Caco-2 (cell line): ENCODE results near the gene SGCD. TPM values are rescaled to one million over a fixed set of nuclear protein-coding genes. Genes with fewer than 3 reads are reported as not detected.

Experiments
- BruUV-seq: library from RNA; stranded (reverse); fragments of 400-500 nt; replicated peaks from 2 replicates; lab custom pipeline; 2021; lab: Mats Ljungman, UMichigan
- CTCF ChIA-PET: fragments of 300-600 bp; sonication (Branson Sonifier 250); formaldehyde crosslinking; loops from one replicate; lab custom pipeline; 2022; ENCODE audit warnings: antibody characterized with exemption; lab: Charles Lee
- POLR2A ChIA-PET: fragments of 300-600 bp; sonication (Branson Sonifier 250); formaldehyde crosslinking; loops from one replicate; lab custom pipeline; 2022; ENCODE audit warnings: antibody characterized with exemption; lab: Charles Lee
- DNase-seq, 2 experiments: peaks; one replicate each; pipeline versions ENCODE4 v3.0.0 to v3.0.0-alpha.2; 2020 to 2022
- H3K27me3 ChIP-seq: replicated peaks from 2 replicates; pipeline ENCODE4 v1.6.0; 2011; ENCODE audit warnings: low read length; ENCODE audit not compliant: control insufficient read depth, insufficient read depth
- H3K36me3 ChIP-seq: 2 replicates; pipeline ENCODE4 v1.5.1; 2011; ENCODE audit warnings: low read length; ENCODE audit not compliant: control insufficient read depth, insufficient read depth
- H3K4me1 ChIP-seq: fragments of 250-450 bp; sonication (Bioruptor Pico); 2 replicates; pipeline ENCODE4 v1.5.1; 2020; ENCODE audit warnings: mild to moderate bottlenecking
- H3K4me3 ChIP-seq: 2 replicates; pipeline ENCODE4 v1.5.1; 2011; ENCODE audit warnings: low read depth, mild to moderate bottlenecking, control low read depth, low read length
- H3K9me3 ChIP-seq: fragments of 250-450 bp; sonication (Bioruptor Pico); 2 replicates; pipeline ENCODE4 v1.5.1; 2020; ENCODE audit warnings: mild to moderate bottlenecking, moderate library complexity
- H3K27ac Mint-ChIP-seq: one replicate; pipeline ENCODE4 v1.8.0; 2022; ENCODE audit warnings: mixed read lengths; ENCODE audit not compliant: unreplicated experiment
- H3K27me3 Mint-ChIP-seq: one replicate; pipeline ENCODE4 v1.8.0; 2022; ENCODE audit warnings: mixed read lengths; ENCODE audit not compliant: insufficient read depth, unreplicated experiment
- H3K36me3 Mint-ChIP-seq: one replicate; pipeline ENCODE4 v1.8.0; 2022; ENCODE audit warnings: mild to moderate bottlenecking, mixed read lengths; ENCODE audit not compliant: insufficient read depth, unreplicated experiment
- H3K4me1 Mint-ChIP-seq: one replicate; pipeline ENCODE4 v1.8.0; 2022; ENCODE audit warnings: low read depth, mixed read lengths; ENCODE audit not compliant: unreplicated experiment
- H3K4me3 Mint-ChIP-seq: one replicate; pipeline ENCODE4 v1.8.0; 2022; ENCODE audit warnings: mild to moderate bottlenecking, moderate library complexity, mixed read lengths; ENCODE audit not compliant: unreplicated experiment
- H3K9me3 Mint-ChIP-seq: one replicate; pipeline ENCODE4 v1.8.0; 2022; ENCODE audit warnings: mixed read lengths; ENCODE audit not compliant: unreplicated experiment
- CTCF ChIP-seq, 2 experiments: fragments of 200-600 bp in 1 of 2; IDR thresholded peaks; 1 replicate in 1 of 2; 2 replicates in 1 of 2; pipeline versions ENCODE4 v1.5.1 to v1.8.0; 2011 to 2022; ENCODE audit warnings: antibody characterized with exemption in 1 of 2, control low read depth in 1 of 2, inconsistent platforms in 1 of 2, low read depth in 1 of 2, low read length in 1 of 2, mild to moderate bottlenecking in 1 of 2, moderate library complexity in 1 of 2; ENCODE audit not compliant: insufficient read depth in 1 of 2, severe bottlenecking in 1 of 2, unreplicated experiment in 1 of 2
- intact Hi-C: fragments of 100-400 bp; cut with micrococcal nuclease; formaldehyde crosslinking; loops from one replicate; pipeline ENCODE4 v1.10.0; 2022; ENCODE audit not compliant: unreplicated experiment
- total RNA-seq: library from RNA; stranded (reverse); gene quantifications from 2 replicates; pipeline ENCODE4 v1.2.3, GENCODE V29; 2022

Gene SGCD
- total RNA-seq, 1 experiment from 2014 or later, result 0.20 TPM

- Histone ChIP-seq H3K9me3 (no peaks in the 10 kb centered on the region), H3K27me3 (no peaks in the 10 kb centered on the region; the same call in 1 of the 2 replicates), H3K4me3 (no peak overlapping the region), H3K4me1 (no peaks in the 10 kb centered on the region), H3K36me3 (no peaks in the 10 kb centered on the region)
- Mint-ChIP-seq H3K4me3 (no peak overlapping the region), H3K36me3 (no peaks in the 10 kb centered on the region), H3K9me3 (no peaks in the 10 kb centered on the region), H3K27me3 (peaks cover 3% of the 10 kb centered on the region), H3K4me1 (no peaks in the 10 kb centered on the region), H3K27ac (no peak overlapping the region)
- POLR2A ChIA-PET, result no interaction called here
- CTCF ChIA-PET, result no interaction called here
- no peak for DNase-seq
- BruUV-seq, result no TSS peak
- intact Hi-C loops, result no loop called here
- no peak for TF ChIP-seq CTCF (IDR thresholded peaks at IDR 0.05; ENCODE audit: insufficient read depth in 1 of 2, low read depth in 1 of 2, low read length in 1 of 2, severe bottlenecking in 1 of 2, unreplicated experiment in 1 of 2)
Measured at GRCh38 chr5:156497804-156498208, 170.8 kb downstream of the SGCD start.

GRCh38 chr5:156498226-156498980, 171.4 kb downstream of the SGCD start:
- H3K27ac Mint-ChIP-seq, result no peak overlapping the region
- BruUV-seq, result no TSS peak
- Histone ChIP-seq H3K27me3 (no peaks in the 10 kb centered on the region; the same call in 1 of the 2 replicates), H3K4me1 (no peaks in the 10 kb centered on the region), H3K4me3 (no peak overlapping the region), H3K36me3 (no peaks in the 10 kb centered on the region), H3K9me3 (no peaks in the 10 kb centered on the region)
- H3K4me1 Mint-ChIP-seq, result no peaks in the 10 kb centered on the region
- intact Hi-C loops, result no loop called here
- no peak for DNase-seq
- no peak overlapping the region for H3K4me3 Mint-ChIP-seq
- H3K27me3 Mint-ChIP-seq, result peaks cover 3% of the 10 kb centered on the region
- no peaks in the 10 kb centered on the region for H3K36me3 Mint-ChIP-seq
- CTCF ChIA-PET, result no interaction called here
- POLR2A ChIA-PET, result no interaction called here
- no peak for TF ChIP-seq CTCF (IDR thresholded peaks at IDR 0.05; ENCODE audit: insufficient read depth in 1 of 2, low read depth in 1 of 2, low read length in 1 of 2, severe bottlenecking in 1 of 2, unreplicated experiment in 1 of 2)
- no peaks in the 10 kb centered on the region for H3K9me3 Mint-ChIP-seq

- Histone ChIP-seq H3K4me3 (no peak overlapping the region), H3K36me3 (no peaks in the 10 kb centered on the region), H3K9me3 (no peaks in the 10 kb centered on the region), H3K27me3 (no peaks in the 10 kb centered on the region; the same call in none of the 2 replicates), H3K4me1 (no peaks in the 10 kb centered on the region)
- H3K27ac Mint-ChIP-seq, result no peak overlapping the region
- intact Hi-C loops, result no loop called here
- BruUV-seq, result no TSS peak
- H3K27me3 Mint-ChIP-seq, result no peaks in the 10 kb centered on the region
- no peaks in the 10 kb centered on the region for H3K9me3 Mint-ChIP-seq
- no peak for TF ChIP-seq CTCF (IDR thresholded peaks at IDR 0.05; ENCODE audit: insufficient read depth in 1 of 2, low read depth in 1 of 2, low read length in 1 of 2, severe bottlenecking in 1 of 2, unreplicated experiment in 1 of 2)
- no peak for DNase-seq
- POLR2A ChIA-PET, result no interaction called here
- H3K4me1 Mint-ChIP-seq, result no peaks in the 10 kb centered on the region
- no peak overlapping the region for H3K4me3 Mint-ChIP-seq
- no peaks in the 10 kb centered on the region for H3K36me3 Mint-ChIP-seq
- CTCF ChIA-PET, result no interaction called here
Measured at GRCh38 chr5:156500755-156501154, 173.8 kb downstream of the SGCD start.
